Left colon (tissue), 2 donors: ENCODE measurements around the gene CDSN. TPM values are rescaled to one million over a fixed set of nuclear protein-coding genes. Genes with fewer than 3 reads are reported as not detected.
A peak's percentile ranks its signal among the peaks of the same experiment; 100 is the strongest.

Source experiments
- ATAC-seq: fragments of 200-7000 bp; cut with Tn5 transposase; one replicate; pipeline ENCODE4 v1.9.1; 2020; ENCODE audit warnings: mild to moderate bottlenecking, moderate library complexity
- DNase-seq, 2 donors: peaks; one replicate each; pipeline ENCODE4 v3.0.0-alpha.2; 2020
- intact Hi-C, 2 donors: fragments of 100-400 bp; cut with DNase I in 1 of 2; cut with micrococcal nuclease in 1 of 2; formaldehyde crosslinking; loops; one replicate each; pipeline versions ENCODE4 v1.11.2 to v1.14.0; 2022; cut with DNase I, micrococcal nuclease
- total RNA-seq, 2 donors: library from RNA; stranded (reverse); fragmentation: NEBNext Ultra II Directional; extraction: Animal tissue kit (Norgen Biotek cat#: 25700); gene quantifications; one replicate each; pipeline ENCODE4 v1.2.1, GENCODE V29; 2021
- donor health status: DM: no; HTN: no; CAD: no.
- donor health status: DM: yes; HTN: yes; CAD: no.

CDSN gene
- total RNA-seq, 2 donors from 2014 or later: not detected

GRCh38 chr6:31122791-31123706 is 2.8 kb upstream of the CDSN start:
- peak; percentile 69 for DNase-seq
- intact Hi-C loops: no loop called here
- peak; percentile 61 for ATAC-seq

DNA sequence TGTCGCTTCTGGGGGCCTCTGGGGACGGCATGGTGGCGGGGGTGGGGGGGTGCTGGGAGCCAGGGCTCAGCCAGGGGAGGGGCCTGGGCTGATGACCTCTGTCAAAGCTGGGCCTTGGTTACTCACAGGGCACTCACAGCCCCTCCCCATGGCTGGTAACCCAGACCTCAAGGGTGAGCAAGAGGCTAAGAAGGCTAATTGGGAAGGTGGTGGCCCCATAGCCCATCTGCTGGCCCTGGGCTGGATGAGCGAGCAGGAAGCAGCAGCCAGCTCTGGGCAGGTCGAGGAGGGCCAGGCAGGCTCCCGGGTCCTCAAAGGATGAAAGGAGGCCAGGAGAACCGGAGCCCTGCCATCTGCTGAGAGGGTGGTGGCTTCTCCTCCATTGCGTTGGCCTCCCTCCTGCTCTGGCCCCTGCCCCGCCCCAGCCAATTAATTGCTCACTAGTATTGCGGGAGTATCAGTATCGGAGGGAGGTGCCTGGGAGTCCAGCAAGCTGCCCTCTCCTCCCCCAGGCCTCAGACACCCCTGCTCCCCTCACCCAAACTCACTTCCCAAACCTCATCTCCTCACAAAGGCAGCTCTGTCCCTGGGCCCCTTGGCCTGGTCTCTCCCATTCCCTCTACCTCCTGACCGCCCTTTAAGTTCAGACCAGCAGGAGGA is 1.0 kb upstream of the CDSN start:
- intact Hi-C loops: no loop called here

GRCh38 chr6:31118178-31118577 is 2.1 kb downstream of the CDSN start:
- no peak for DNase-seq
- intact Hi-C loops: no loop called here
- ATAC-seq: no peak

More for the DNA sequence above, 1.0 kb upstream of the CDSN start:
- no peak for ATAC-seq
- DNase-seq: no peak

DNA sequence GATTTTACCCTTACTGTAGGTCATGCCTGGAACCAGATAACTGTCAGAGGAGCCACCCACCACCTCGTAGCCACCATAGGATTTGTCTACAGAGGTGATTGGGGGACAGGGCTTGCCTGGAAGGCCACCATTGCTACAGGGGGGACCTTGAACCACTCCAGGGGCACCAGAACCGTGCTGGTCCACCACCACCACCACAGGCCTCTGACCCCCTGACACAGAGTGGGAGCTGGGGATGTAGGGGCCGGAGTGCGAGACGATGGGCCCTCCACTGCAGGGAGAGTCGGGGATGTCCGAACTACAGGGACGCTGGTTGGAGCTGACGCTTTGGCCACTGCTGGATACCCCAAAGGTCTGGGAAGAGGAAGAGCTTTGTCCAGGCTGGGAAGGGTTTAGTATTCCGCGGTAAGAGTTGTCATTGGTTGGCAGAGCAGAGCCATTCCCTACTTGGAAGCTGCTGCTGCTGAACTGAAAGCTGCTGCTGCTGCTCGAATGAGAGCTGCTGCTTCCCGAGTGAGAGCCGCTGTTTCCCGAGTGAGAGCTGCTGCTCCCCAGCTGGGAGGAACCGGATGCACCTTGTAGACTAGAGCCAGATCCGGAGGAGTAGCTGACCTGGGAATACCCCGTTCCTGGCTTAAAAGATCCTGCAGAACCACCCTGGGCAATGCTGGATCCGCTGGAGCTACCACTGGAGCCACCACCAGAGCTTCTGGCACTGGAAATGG is 3.4 kb downstream of the CDSN start:
- DNase-seq (no peak), ATAC-seq (no peak)
- intact Hi-C loops: no loop called here

DNA sequence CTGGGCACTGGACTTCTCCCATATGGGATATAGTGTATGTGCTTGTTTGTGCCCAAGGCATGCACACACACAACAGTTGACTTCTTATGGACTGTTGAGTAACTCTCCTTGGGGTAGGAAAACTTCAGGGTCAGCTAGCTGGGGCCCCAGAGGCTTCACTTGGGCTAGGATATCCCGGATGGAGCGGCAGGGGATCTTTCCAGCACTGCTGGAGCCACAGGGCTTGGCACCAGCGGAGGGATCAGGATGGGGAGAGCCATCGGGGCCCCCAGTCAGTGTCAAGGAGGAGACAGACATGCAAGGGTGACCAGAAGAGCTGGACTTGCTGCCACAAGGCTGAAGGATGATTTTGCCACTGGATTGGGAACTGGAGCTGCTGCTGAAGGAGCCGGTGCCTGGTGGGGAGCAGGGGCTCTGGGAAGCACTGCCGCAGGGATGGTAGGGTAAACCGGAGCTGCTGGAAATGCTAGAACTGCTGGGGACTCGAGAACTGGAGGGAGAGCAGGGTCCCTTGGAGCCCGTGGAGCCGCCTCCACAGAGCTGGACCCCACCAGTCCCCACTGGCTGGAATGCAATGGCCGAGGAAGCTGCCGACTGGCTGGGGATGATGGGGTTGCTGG is 4.2 kb downstream of the CDSN start:
- intact Hi-C loops: no loop called here
- DNase-seq (no peak), ATAC-seq (no peak)

DNA sequence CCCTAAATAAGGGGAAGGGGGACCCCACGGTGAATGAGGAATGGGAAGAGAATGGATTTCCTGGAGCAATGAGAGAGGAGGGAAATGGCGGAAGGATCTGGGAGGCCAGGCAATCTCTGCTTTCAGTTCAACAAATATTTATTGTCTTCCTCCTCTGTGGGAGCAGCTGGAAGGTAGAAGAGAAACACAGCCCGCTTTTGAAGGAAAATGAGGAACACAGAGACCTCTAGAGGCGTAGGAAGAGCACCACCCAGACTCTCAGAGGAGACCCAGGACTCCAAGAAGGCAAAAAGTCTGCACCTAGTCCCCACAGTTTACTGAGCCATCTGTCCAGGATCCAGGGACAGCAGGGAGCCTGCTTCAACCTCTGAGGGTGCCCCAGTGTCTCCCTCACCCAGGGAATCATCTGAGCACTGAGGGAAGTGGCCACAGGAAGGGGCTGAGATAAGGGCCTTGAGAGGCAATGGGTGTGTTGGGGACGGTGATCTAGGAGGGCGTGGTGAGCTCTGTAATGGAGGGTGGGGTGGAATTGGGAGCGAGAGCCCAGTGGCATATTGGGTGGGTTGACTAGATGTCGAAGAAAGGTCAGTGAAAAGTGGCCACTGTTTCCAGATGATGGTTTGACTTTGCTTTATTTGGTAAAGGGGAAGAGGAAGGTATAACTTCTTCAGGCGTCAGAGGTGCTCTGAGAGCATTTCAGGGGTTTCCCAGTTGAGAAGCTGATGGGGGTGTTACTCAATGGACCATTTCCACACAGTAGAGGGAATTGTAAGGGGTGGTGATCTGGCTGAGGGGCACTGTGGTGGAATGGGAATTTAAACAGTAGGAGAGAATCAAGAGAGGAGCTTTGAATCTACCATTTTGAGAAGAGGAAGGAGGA is 5.0 kb downstream of the CDSN start:
- intact Hi-C loops: no loop called here
- ATAC-seq (peak; percentile 61), DNase-seq (no peak)

DNA sequence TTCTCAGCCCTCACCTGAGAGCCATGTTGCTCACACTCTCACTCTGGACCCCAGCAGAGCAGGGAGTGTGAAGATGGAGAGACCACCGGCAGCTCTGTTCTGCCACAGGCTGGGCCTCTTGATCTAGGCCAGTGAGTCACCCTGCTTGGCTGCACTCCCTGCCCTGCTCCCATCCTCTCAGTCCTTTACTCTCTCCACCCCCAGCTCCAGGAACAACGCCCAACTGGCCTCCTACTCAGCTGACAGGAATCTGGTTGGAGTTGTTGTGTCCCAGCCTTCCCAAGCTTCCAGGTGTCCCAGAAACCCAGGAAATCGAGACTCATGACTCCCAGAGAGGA is 5.7 kb downstream of the CDSN start, which contains the start of gene PSORS1C1:
Gene PSORS1C1 (plus strand): TSS at position 260 of the 338 bp plus-strand sequence. CDS start 14,833 bp downstream, outside the sequence.
- intact Hi-C loops: no loop called here
- peak; percentile 96 for ATAC-seq
- DNase-seq: peak; percentile 70 to 91

- ATAC-seq (no peak), DNase-seq (no peak)
- intact Hi-C loops: no loop called here
These were observed 6.2 kb downstream of the CDSN start for GRCh38 chr6:31113861-31114540.

DNA sequence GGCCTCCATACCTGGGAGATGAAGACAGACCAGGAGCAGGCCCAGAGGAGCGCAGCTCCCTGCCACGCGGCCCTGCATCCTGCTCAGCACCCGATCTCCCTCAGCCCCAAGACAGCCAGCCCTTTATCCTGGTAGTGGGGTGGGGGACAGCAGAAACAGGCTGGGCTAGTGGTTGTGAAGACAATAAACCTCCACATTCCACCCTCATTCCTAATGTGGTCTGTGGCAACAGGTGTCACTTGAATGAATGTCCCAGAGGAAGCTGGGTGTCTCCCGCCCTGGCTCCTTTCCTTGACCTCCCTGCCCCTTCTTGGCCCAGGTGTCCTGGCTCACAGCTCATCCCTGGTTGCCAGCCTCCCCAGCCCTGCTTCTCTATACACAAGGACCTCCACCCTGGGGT is 7.8 kb downstream of the CDSN start, which contains the start of gene C6orf15:
Gene C6orf15 (minus strand): TSS at position 98 of the 400 bp plus-strand sequence. CDS start 20 bp downstream, at position 78.
- intact Hi-C loops: no loop called here
- ATAC-seq (no peak), DNase-seq (no peak)

DNA sequence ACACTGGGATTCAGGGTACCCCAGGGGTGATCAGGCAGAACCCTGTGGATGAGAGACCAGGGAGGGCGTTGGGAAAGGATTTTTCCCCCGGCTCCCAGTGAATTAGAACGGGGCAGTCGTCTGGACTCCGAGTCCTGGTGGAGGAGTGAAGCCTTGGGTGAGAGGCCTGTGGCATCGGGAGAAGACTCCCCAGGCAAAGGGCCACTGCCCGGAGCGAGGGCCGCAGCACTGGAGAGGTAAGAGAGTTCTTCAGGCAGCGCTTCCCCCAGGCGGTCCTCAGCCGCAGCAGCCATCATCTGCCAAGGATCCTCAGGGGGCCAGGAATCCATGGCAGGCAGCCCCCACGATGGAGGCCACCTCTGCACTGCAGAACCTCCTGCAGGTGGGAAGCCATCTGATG is 8.5 kb downstream of the CDSN start:
- intact Hi-C loops: no loop called here
- DNase-seq (no peak), ATAC-seq (no peak)

DNA sequence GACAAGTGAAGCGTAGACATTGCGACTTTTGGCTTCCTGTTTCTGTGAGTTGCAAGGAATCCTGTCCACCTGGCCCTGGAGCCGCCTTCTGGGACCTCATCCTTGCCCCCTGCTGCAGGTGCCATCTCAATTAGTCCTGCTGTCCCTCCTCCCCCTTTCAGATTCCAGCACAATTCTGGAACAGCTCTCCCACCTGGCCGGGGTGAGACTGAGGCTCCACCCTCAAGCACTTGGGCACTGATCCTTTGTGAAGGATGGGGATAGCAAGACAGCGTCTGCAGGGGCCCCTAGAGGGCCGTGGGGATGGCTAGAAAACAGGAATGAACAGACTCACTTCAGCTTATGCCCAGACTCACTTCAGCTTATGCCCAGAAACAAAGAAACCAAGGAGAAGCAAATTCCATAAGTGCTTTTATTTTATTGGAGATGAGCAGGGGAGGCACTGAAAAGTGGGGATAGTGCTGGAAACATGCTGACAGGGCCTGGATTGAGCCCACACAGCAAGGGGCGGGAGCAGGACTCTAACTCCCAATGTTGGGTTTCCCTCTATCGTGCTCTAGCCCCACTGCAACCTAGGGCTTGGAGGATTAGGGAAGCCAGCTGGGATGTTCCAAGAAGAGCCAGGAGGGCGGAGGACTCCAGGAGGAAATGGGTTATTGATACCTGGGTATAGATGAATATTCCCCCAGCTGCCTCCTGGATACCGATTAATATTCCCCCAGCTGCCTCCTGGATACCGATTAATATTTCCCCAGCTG is 9.2 kb downstream of the CDSN start:
- intact Hi-C loops: no loop called here
- DNase-seq: no peak
- ATAC-seq: no peak

DNA sequence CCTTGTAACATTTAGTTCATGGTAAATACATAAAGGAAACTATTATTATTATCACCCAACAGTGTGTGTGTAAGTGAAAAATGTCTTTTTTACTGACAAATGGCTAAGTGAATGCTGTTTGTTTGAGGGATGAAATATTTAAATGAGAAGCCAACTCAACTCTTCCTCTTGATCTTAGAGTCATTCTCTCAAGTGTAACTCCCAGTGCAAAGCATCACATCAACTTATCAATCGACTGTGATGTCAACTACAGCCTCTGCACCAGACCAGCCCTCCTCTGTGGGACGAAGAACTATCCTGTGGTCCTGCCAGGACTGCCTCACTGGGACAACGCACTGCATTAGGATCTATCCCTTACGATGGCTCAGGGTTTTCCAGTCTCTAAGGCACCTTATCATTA is 13.2 kb downstream of the CDSN start:
- ATAC-seq (no peak), DNase-seq (no peak)
- intact Hi-C loops: no loop called here

DNA sequence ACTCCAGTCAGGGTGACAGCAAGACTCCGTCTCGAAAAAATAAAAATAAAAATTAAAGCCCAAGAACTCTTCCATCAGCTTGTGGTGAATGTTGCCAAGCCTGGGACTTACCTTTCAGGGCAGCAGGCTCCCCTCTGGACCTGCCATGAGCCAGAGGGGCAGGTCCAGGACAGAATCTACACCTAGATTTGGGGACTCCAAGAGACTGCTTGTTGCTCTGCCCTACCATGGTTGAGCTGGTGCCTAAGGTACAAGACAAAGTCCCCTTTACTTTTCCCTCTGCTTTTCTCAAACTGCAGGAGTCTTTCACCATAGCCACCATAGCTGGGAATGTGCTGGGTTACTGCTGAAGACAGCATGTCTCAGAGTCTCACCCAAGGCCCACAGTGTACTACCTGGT is 17.1 kb downstream of the CDSN start:
- DNase-seq: no peak
- ATAC-seq: no peak
- intact Hi-C loops: no loop called here

- no peak for ATAC-seq
- intact Hi-C loops: no loop called here
- no peak for DNase-seq
These were observed 21.8 kb downstream of the CDSN start for GRCh38 chr6:31098449-31098938.

- no peak for DNase-seq
- no peak for ATAC-seq
- intact Hi-C loops: no loop called here
These were observed 23.6 kb downstream of the CDSN start for GRCh38 chr6:31096656-31097055.

DNA sequence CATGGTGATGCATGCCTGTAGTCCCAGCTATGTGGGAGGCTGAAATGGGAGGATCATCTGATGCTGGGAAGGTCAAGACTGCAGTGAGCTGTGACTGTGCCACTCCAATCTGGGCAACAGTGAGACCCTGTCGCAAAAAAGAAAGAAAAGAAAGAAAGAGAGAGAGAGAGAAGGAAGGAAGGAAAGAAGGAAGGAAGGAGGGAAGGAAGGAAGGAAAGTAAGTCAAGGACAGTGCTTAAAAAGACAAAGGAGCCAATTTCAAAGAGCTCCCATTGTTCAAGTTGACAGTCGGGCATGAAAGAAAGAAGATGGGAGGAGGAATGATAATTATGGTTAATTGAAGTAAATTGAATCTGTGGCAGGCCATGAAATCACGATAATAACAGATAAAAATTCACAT is 24.0 kb downstream of the CDSN start:
- ATAC-seq: no peak
- intact Hi-C loops: no loop called here
- DNase-seq: no peak

DNA sequence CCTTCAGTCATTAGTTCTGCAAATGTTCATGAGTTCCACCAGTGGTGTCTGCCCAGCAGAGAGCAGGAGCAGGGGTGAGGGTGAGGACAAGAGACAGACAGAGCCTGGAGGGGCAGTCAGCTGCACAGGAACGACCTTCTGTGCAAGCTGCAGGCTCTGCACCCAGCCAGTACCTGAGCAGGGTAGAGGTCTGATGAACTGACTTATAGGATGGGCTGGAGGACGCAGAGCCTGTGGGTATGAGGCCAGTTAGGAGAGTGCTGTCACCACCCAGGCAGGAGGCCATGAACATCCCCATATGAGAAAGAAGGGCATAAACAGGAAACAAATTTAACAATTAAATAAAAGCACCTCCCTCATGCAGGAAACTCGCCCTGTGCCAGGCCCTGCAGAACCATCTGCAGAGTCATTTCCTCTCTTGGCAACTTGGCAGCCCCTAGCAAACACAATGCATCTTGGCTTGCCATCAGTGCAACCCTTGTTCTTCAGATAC is 25.8 kb downstream of the CDSN start:
- ATAC-seq: peak; percentile 59
- peak in 1 of 2 donors; percentile 31 for DNase-seq
- intact Hi-C loops: no loop called here
